Mesothelial cell of epicardium (in vitro differentiated cells): ENCODE measurements around the gene CRISPLD2. TPM values are rescaled to one million over a fixed set of nuclear protein-coding genes. Genes with fewer than 3 reads are reported as not detected.

ENCODE experiments used
- DNase-seq, 2 experiments: peaks; one replicate each; pipeline ENCODE4 v3.0.0; 2021; ENCODE audit warnings: low spot score in 2 of 2; ENCODE audit not compliant: unreplicated experiment in 2 of 2
- H3K27ac Mint-ChIP-seq: 2 replicates; pipeline ENCODE4 v1.8.0; 2021; ENCODE audit warnings: mixed read lengths
- H3K27me3 Mint-ChIP-seq: 2 replicates; pipeline ENCODE4 v1.8.0; 2021; ENCODE audit warnings: low read depth, mixed read lengths
- H3K36me3 Mint-ChIP-seq: 2 replicates; pipeline ENCODE4 v1.8.0; 2021; ENCODE audit warnings: mixed read lengths
- H3K4me1 Mint-ChIP-seq: 2 replicates; pipeline ENCODE4 v1.8.0; 2021; ENCODE audit warnings: mixed read lengths
- H3K4me3 Mint-ChIP-seq: 2 replicates; pipeline ENCODE4 v1.8.0; 2021; ENCODE audit warnings: mild to moderate bottlenecking, moderate library complexity, mixed read lengths
- H3K9me3 Mint-ChIP-seq: 2 replicates; pipeline ENCODE4 v1.8.0; 2021; ENCODE audit warnings: mixed read lengths
- total RNA-seq: library from RNA; stranded (reverse); gene quantifications from 3 replicates; pipeline ENCODE4 v1.2.1, GENCODE V29; 2021
- TF ChIP-seq, protein P1 (sequence below): fragments of 200-600 bp; sonication (generic); IDR thresholded peaks from one replicate; pipeline ENCODE4 v1.5.0; 2021; ENCODE audit warnings: antibody characterized with exemption; ENCODE audit not compliant: unreplicated experiment

CRISPLD2 gene
- total RNA-seq, 1 donor from 2014 or later: 80.1 TPM

DNA sequence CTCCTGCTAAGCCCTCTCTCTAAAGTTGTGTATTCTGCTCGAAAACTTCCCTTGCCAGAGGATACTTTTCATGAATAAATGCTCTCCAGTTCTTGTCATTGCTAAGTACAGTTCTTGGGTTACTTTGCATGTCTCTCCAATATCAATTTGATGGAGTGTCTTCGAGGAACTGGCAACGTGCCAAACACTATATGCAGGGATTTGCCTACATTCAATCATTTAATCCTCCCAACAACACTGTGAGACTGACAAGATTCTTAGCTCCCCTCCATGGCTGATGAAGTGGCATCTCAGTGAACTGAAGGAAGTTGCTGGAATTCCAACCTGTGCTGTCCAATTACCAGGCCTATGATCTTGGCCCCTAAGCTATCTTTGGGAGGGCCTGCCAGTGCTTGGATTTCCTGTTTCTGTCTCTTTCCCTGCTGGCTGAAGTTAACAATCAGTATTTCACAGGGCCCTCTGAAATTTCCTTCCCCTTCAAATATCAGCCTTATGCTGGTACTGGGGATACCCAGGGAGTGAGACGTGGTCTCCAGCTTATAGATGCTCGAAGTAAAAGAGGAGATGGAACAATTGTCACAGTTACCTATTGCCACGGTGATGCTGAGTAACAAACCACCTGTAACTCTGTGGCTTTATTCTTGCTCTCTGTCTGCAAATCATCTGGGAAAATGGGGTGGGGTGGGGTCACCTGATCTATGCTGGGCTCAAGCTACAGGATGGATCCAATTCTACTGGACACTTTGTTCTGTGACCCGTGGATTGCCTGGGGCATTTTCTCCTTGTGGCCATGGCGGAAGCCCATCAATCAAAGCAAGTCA lies 19.4 kb upstream of the CRISPLD2 start:
- no peaks in the 10 kb centered on the region for H3K27me3 Mint-ChIP-seq
- peaks cover 13% of the 10 kb centered on the region for H3K9me3 Mint-ChIP-seq
- peaks cover 15% of the 10 kb centered on the region for H3K4me1 Mint-ChIP-seq
- no peak for DNase-seq
- no peak overlapping the region for H3K4me3 Mint-ChIP-seq
- peak overlapping the region; percentile 8 for H3K27ac Mint-ChIP-seq
- H3K36me3 Mint-ChIP-seq: peaks cover 1% of the 10 kb centered on the region
- TF ChIP-seq, protein P1, sequence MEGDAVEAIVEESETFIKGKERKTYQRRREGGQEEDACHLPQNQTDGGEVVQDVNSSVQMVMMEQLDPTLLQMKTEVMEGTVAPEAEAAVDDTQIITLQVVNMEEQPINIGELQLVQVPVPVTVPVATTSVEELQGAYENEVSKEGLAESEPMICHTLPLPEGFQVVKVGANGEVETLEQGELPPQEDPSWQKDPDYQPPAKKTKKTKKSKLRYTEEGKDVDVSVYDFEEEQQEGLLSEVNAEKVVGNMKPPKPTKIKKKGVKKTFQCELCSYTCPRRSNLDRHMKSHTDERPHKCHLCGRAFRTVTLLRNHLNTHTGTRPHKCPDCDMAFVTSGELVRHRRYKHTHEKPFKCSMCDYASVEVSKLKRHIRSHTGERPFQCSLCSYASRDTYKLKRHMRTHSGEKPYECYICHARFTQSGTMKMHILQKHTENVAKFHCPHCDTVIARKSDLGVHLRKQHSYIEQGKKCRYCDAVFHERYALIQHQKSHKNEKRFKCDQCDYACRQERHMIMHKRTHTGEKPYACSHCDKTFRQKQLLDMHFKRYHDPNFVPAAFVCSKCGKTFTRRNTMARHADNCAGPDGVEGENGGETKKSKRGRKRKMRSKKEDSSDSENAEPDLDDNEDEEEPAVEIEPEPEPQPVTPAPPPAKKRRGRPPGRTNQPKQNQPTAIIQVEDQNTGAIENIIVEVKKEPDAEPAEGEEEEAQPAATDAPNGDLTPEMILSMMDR: no peak

DNA sequence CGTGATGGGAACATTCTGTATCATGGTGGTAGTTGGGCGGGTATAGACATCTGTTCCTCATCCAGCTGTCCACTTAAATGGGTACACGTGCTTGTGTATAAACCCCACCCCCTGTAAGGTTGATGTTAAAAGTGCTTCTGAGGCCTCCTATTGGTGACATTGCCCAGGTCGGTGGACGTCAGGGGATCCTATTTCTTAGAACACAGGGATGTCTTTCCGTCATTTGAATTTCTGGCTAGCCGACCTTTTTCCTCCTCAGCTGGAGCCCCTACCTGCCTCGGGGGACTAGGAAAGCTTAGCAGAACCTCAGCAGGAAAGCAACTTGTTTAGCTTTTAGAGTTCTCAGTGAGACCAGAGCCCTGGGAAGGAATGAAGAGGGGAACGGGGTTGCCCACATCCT lies 16.6 kb upstream of the CRISPLD2 start:
- Mint-ChIP-seq H3K27me3 (no peaks in the 10 kb centered on the region), H3K36me3 (no peaks in the 10 kb centered on the region), H3K27ac (no peak overlapping the region), H3K9me3 (peaks cover 10% of the 10 kb centered on the region), H3K4me3 (no peak overlapping the region), H3K4me1 (peaks cover 22% of the 10 kb centered on the region)
- TF ChIP-seq, protein P1: no peak
- no peak for DNase-seq

DNA sequence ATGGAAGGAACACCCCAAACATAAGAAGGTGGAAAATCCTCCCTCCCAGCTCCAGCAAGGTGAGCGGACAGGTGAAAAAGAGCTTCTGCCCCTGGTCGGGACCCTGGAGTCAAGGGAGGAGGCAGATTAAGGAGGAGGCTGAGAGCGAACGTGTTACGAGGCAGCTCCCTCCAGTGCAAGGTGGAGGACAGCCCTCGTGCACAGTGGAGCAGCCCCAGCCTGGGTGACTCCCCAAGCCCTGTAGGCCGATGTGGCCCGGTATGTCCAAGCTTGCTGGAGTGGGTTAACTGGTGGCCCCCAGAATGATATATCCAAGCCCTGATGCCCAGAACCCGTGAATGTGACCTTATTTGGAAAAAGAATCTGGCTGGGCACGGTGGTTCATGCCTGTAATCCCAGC lies 15.5 kb upstream of the CRISPLD2 start:
- Mint-ChIP-seq H3K27me3 (no peaks in the 10 kb centered on the region), H3K9me3 (peaks cover 10% of the 10 kb centered on the region), H3K4me1 (peaks cover 22% of the 10 kb centered on the region)

DNA sequence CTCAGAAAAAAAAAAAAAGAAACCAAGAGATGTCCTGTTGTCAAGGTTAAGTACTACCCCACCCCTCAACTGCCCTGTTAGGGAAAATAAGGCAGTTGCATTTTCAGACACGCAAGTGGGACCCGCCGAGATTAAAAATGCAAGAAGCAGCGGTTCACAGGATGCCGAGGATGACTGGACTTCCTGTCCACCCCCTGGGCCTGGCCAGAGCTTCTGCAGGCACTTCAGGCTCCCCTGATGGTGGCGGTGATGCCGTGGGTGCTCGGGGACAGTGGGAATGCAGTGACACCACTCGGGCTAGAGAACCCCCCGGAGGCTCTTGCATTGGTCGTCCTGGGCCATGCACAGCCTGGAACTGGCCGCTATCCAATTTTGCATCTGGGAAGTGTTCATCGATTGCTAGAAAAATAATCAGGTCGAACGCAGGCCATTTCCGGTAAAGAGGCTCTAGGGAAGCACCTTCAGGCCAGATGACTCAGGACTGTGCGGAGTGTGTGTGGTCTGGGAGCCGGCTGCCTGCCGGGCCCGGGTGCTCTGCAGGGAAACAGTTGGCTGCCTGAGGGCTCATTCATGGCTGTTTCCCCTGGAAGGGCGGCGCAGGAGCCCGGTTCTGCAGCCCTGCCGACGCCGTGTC lies 13.4 kb upstream of the CRISPLD2 start:
- Mint-ChIP-seq H3K4me3 (no peak overlapping the region), H3K27me3 (no peaks in the 10 kb centered on the region), H3K36me3 (no peaks in the 10 kb centered on the region), H3K9me3 (no peaks in the 10 kb centered on the region), H3K4me1 (peaks cover 7% of the 10 kb centered on the region), H3K27ac (peak overlapping the region; percentile 48)
- DNase-seq: no peak
- TF ChIP-seq, protein P1: no peak

More for the DNA sequence above, 15.5 kb upstream of the CRISPLD2 start:
- H3K4me3 Mint-ChIP-seq: no peak overlapping the region
- TF ChIP-seq, protein P1: no peak
- H3K36me3 Mint-ChIP-seq: no peaks in the 10 kb centered on the region
- H3K27ac Mint-ChIP-seq: no peak overlapping the region
- DNase-seq: no peak

DNA sequence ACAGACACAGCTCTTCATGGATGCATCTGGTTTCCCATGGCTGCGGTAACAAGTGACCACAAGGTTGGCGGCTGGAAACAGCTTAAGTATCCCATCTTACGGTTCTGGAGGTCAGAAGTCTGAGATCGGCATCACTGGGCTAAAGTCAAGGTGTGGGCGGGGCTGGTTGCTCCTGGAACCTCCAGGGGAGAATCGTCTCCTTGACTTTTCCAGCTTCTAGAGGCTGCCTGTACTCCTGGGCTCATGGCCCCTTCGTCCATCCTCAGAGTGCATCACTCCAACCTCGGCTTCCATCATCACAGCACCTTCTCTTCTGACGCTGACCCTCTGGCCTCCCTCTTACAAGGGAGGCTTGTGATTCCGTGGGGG lies 12.9 kb upstream of the CRISPLD2 start:
- Mint-ChIP-seq H3K27me3 (no peaks in the 10 kb centered on the region), H3K27ac (peak overlapping the region; percentile 39), H3K4me1 (peaks cover 7% of the 10 kb centered on the region), H3K9me3 (no peaks in the 10 kb centered on the region), H3K36me3 (no peaks in the 10 kb centered on the region), H3K4me3 (no peak overlapping the region)
- no peak for DNase-seq
- TF ChIP-seq, protein P1: no peak
